Mesothelial cell of epicardium (in vitro differentiated cells): ENCODE data around the gene OR4M1. TPM values are rescaled to one million over a fixed set of nuclear protein-coding genes. Genes with fewer than 3 reads are reported as not detected.
"Not testable (repeated sequence)": the region's sequence is repeated elsewhere in the genome, so short reads cannot be mapped to it uniquely, and the experiment has no call there.

Experiments
- DNase-seq, 2 experiments: peaks; one replicate each; pipeline ENCODE4 v3.0.0; 2021; ENCODE audit warnings: low spot score in 2 of 2; ENCODE audit not compliant: unreplicated experiment in 2 of 2
- H3K27ac Mint-ChIP-seq: 2 replicates; pipeline ENCODE4 v1.8.0; 2021; ENCODE audit warnings: mixed read lengths
- H3K27me3 Mint-ChIP-seq: 2 replicates; pipeline ENCODE4 v1.8.0; 2021; ENCODE audit warnings: low read depth, mixed read lengths
- H3K36me3 Mint-ChIP-seq: 2 replicates; pipeline ENCODE4 v1.8.0; 2021; ENCODE audit warnings: mixed read lengths
- H3K4me1 Mint-ChIP-seq: 2 replicates; pipeline ENCODE4 v1.8.0; 2021; ENCODE audit warnings: mixed read lengths
- H3K4me3 Mint-ChIP-seq: 2 replicates; pipeline ENCODE4 v1.8.0; 2021; ENCODE audit warnings: mild to moderate bottlenecking, moderate library complexity, mixed read lengths
- H3K9me3 Mint-ChIP-seq: 2 replicates; pipeline ENCODE4 v1.8.0; 2021; ENCODE audit warnings: mixed read lengths
- CTCF ChIP-seq: fragments of 200-600 bp; sonication (generic); IDR thresholded peaks from one replicate; pipeline ENCODE4 v1.5.0; 2021; ENCODE audit warnings: antibody characterized with exemption; ENCODE audit not compliant: unreplicated experiment
- total RNA-seq: library from RNA; stranded (reverse); gene quantifications from 3 replicates; pipeline ENCODE4 v1.2.1, GENCODE V29; 2021

Gene OR4M1
- total RNA-seq, 1 donor from 2014 or later, result not detected

- no peak for DNase-seq
- no peak overlapping the region for H3K27ac Mint-ChIP-seq
- no peak overlapping the region for H3K4me3 Mint-ChIP-seq
These were observed 27.2 kb downstream of the OR4M1 start for GRCh38 chr14:19800282-19801117.

GRCh38 chr14:19801118-19801464 is 27.8 kb downstream of the OR4M1 start:
- TF ChIP-seq CTCF, result no peak
- DNase-seq, result no peak
- no peaks in the 10 kb centered on the region for H3K4me1 Mint-ChIP-seq
- H3K9me3 Mint-ChIP-seq, result peaks cover 34% of the 10 kb centered on the region
- H3K4me3 Mint-ChIP-seq, result no peak overlapping the region
- H3K27ac Mint-ChIP-seq, result no peak overlapping the region
- H3K27me3 Mint-ChIP-seq, result no peaks in the 10 kb centered on the region
- no peaks in the 10 kb centered on the region for H3K36me3 Mint-ChIP-seq

More at GRCh38 chr14:19800282-19801117, 27.2 kb downstream of the OR4M1 start:
- H3K9me3 Mint-ChIP-seq, result peaks cover 34% of the 10 kb centered on the region
- no peaks in the 10 kb centered on the region for H3K36me3 Mint-ChIP-seq
- TF ChIP-seq CTCF, result no peak
- H3K27me3 Mint-ChIP-seq, result no peaks in the 10 kb centered on the region
- no peaks in the 10 kb centered on the region for H3K4me1 Mint-ChIP-seq

- not testable (repeated sequence) for H3K36me3 Mint-ChIP-seq, H3K4me1 Mint-ChIP-seq, H3K27ac Mint-ChIP-seq, H3K4me3 Mint-ChIP-seq, H3K27me3 Mint-ChIP-seq, DNase-seq
- peaks cover 30% of the 10 kb centered on the region for H3K9me3 Mint-ChIP-seq
These were observed 30.2 kb downstream of the OR4M1 start, which contains the start of gene OR4N2 for GRCh38 chr14:19803470-19803869. OR4N2 (plus strand) TSS chr14:19803770; CDS start chr14:19827449, 23,679 bp downstream.

- H3K27me3 Mint-ChIP-seq, H3K4me1 Mint-ChIP-seq, H3K36me3 Mint-ChIP-seq, H3K27ac Mint-ChIP-seq, H3K4me3 Mint-ChIP-seq, DNase-seq: not testable (repeated sequence)
- peaks cover 16% of the 10 kb centered on the region for H3K9me3 Mint-ChIP-seq
These were observed 40.0 kb downstream of the OR4M1 start for GRCh38 chr14:19813171-19813920.

- H3K9me3 Mint-ChIP-seq, H3K27ac Mint-ChIP-seq, H3K27me3 Mint-ChIP-seq, H3K36me3 Mint-ChIP-seq, H3K4me1 Mint-ChIP-seq, H3K4me3 Mint-ChIP-seq, DNase-seq: not testable (repeated sequence)
These were observed 46.6 kb downstream of the OR4M1 start for GRCh38 chr14:19819879-19820278.

GRCh38 chr14:19821016-19821415 is 47.7 kb downstream of the OR4M1 start:
- H3K36me3 Mint-ChIP-seq, DNase-seq, H3K4me3 Mint-ChIP-seq, H3K4me1 Mint-ChIP-seq, H3K27me3 Mint-ChIP-seq, H3K27ac Mint-ChIP-seq, H3K9me3 Mint-ChIP-seq: not testable (repeated sequence)

- no peak overlapping the region for H3K27ac Mint-ChIP-seq
These were observed 49.9 kb downstream of the OR4M1 start for GRCh38 chr14:19823178-19823577.

More at GRCh38 chr14:19823178-19823577, 49.9 kb downstream of the OR4M1 start:
- H3K36me3 Mint-ChIP-seq, result peaks cover 3% of the 10 kb centered on the region
- no peaks in the 10 kb centered on the region for H3K4me1 Mint-ChIP-seq
- H3K27me3 Mint-ChIP-seq, result no peaks in the 10 kb centered on the region
- no peak for TF ChIP-seq CTCF
- H3K4me3 Mint-ChIP-seq, result no peak overlapping the region
- H3K9me3 Mint-ChIP-seq, result peaks cover 5% of the 10 kb centered on the region
- no peak for DNase-seq
